Activated CD4-positive, alpha-beta T cell treated with anti-CD3 and anti-CD28 coated beads, Interleukin-2, amount 50 U/mL, for 16 hours (primary cell): Measurements from ENCODE around the gene PHETA1.

ENCODE experiments used
- DNase-seq: peaks from one replicate; pipeline ENCODE4 v3.0.0-alpha.2; 2020

PHETA1 gene

DNA sequence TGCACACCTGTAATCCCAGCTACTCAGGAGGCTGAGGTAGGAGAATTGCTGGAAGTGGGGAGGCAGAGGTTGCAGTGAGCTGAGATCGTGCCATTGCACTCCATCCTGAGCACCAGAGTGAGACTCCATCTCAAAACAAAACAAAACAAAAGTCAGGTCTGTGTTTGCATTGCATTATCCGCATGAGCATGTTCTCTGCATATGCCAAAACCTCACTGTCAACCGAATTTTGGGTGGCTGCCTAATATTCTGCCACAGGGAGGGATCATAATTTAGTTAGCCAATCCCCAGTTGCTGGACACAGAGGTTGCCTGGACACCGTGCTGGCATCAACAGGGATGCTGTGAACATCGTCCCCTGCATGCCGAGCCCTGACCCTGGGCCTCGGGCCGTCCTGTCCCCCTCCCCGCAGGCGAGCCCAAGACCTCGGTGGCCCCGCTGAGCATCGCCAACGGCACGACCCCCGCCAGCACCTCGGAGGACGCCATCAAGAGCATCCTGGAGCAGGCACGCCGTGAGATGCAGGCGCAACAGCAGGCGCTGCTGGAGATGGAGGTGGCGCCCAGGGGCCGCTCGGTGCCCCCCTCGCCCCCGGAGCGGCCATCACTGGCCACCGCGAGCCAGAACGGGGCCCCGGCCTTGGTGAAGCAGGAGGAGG lies 49.2 kb downstream of the PHETA1 start:
- no peak for DNase-seq

- no peak for DNase-seq
Observed at GRCh38 chr12:111318450-111318849, 50.4 kb downstream of the PHETA1 start.

- DNase-seq = no peak
Observed at GRCh38 chr12:111316671-111317070, 52.2 kb downstream of the PHETA1 start.

- DNase-seq = no peak
Observed at GRCh38 chr12:111314953-111315539, 53.8 kb downstream of the PHETA1 start.

DNA sequence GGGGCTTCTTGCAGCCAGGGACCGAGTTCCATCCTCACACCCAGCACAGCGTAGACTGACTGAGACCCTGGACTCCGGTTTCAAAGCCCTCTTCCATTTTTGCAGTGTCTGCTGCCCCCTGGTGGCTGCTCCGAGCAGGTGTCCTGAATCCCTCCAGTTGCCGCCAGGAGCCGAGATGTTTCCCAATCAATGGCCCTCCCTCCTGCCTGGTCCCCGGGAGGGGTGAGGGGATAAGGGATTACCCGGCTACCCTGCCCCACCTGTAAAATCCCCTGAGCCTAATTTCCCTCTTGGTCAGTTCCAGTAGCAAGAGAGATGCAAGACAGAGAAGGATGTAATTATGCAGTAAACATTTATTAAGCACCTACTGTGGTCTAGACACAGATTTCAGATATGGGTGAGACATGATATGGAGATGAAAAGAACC lies 55.0 kb downstream of the PHETA1 start:
- peak; percentile 59 for DNase-seq

DNA sequence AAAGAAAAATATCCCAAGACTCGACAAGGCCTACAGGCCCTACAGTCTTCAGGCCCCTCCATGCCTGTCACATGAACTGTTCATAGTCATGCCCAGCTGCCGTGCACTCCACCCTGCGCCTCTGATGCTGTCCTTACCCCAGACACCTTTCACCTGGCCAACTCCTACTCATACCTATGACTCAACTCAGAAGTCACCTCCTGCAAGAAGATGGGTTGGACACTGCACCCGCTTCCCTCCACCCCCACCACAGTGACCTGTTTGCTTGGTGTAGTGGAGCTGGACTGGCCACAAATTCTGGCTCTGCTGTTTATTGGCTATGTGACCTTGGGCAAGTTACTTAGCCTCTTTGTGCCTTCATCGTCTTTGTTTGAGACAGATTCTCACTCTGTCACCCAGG lies 56.2 kb downstream of the PHETA1 start:
- DNase-seq = no peak

DNA sequence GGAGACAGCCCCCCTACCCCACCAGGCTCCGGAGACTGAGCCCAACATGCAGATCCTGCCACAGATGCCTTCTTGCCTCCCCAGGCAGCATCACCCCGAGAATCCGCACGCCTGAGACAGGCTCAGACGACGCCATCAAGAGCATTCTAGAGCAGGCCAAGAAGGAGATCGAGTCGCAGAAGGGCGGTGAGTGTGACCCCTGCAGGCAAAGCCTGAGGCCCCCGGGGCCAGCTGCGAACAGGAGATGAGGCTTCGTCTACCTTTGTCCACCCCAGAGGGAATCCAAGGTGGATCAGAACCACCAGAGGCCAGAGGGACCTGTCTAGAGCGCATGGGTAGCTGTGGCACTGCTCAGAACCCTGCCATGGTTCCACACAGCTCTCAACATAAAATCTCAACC lies 56.9 kb downstream of the PHETA1 start:
- DNase-seq = no peak

DNA sequence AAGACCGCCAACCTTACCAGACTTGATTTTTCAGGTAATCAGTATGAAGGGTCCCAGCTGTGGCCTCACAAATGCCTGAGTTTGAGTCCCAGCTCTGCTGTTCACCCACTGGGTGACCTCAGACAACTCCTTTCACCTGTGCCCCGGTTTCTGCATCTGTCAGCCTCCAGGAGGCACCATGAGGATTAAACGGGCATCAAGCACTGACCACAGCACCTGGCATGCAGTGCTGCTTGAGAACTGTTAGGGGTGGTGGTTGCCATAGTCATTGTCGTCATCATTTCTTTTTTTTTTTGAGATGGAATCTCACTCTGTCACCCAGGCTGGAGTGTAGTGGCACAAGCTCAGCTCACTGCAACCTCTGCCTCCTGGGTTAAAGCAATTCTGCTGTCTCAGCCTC lies 57.9 kb downstream of the PHETA1 start:
- no peak for DNase-seq
